ENCODE results near the gene TVP23A. TPM values are rescaled to one million over a fixed set of nuclear protein-coding genes. Genes with fewer than 3 reads are reported as not detected.

TVP23A gene
- total RNA-seq, 1 donor from 2014 or later, result 6.9 TPM

- no peak for TF ChIP-seq CTCF (conservative IDR thresholded peaks at IDR 0.05)
- no peak for DNase-seq (ENCODE audit: low read depth, low spot score)
- Mint-ChIP-seq H3K27ac (ENCODE audit: unreplicated experiment) (no peak overlapping the region), H3K4me1 (peaks cover 5% of the 10 kb centered on the region), H3K9me3 (no peaks in the 10 kb centered on the region), H3K27me3 (ENCODE audit: low read depth) (no peaks in the 10 kb centered on the region), H3K36me3 (ENCODE audit: low read depth) (no peaks in the 10 kb centered on the region), H3K4me3 (peak overlapping the region; percentile 56)
Measured at GRCh38 chr16:10817514-10817913, 1.1 kb downstream of the TVP23A start.

GRCh38 chr16:10813099-10813455 is 5.5 kb downstream of the TVP23A start:
- no peaks in the 10 kb centered on the region for H3K9me3 Mint-ChIP-seq
- TF ChIP-seq CTCF (conservative IDR thresholded peaks at IDR 0.05), result no peak
- H3K4me1 Mint-ChIP-seq, result peaks cover 5% of the 10 kb centered on the region
- H3K4me3 Mint-ChIP-seq, result no peak overlapping the region
- peaks cover 5% of the 10 kb centered on the region for H3K36me3 Mint-ChIP-seq (ENCODE audit: low read depth)
- no peaks in the 10 kb centered on the region for H3K27me3 Mint-ChIP-seq (ENCODE audit: low read depth)
- H3K27ac Mint-ChIP-seq (ENCODE audit: unreplicated experiment), result no peak overlapping the region
- DNase-seq (ENCODE audit: low read depth, low spot score), result no peak

GRCh38 chr16:10812312-10813098 is 6.1 kb downstream of the TVP23A start:
- H3K27me3 Mint-ChIP-seq (ENCODE audit: low read depth), result no peaks in the 10 kb centered on the region
- H3K36me3 Mint-ChIP-seq (ENCODE audit: low read depth), result peaks cover 5% of the 10 kb centered on the region
- H3K4me3 Mint-ChIP-seq, result no peak overlapping the region
- no peak overlapping the region for H3K27ac Mint-ChIP-seq (ENCODE audit: unreplicated experiment)
- no peak for TF ChIP-seq CTCF (conservative IDR thresholded peaks at IDR 0.05)
- H3K4me1 Mint-ChIP-seq, result peaks cover under 1% of the 10 kb centered on the region
- no peaks in the 10 kb centered on the region for H3K9me3 Mint-ChIP-seq
- no peak for DNase-seq (ENCODE audit: low read depth, low spot score)

GRCh38 chr16:10809706-10810105 is 8.9 kb downstream of the TVP23A start:
- TF ChIP-seq CTCF (conservative IDR thresholded peaks at IDR 0.05), result no peak
- Mint-ChIP-seq H3K36me3 (ENCODE audit: low read depth) (peaks cover 5% of the 10 kb centered on the region), H3K27ac (ENCODE audit: unreplicated experiment) (no peak overlapping the region), H3K4me3 (no peak overlapping the region), H3K4me1 (no peaks in the 10 kb centered on the region), H3K9me3 (no peaks in the 10 kb centered on the region), H3K27me3 (ENCODE audit: low read depth) (no peaks in the 10 kb centered on the region)
- DNase-seq (ENCODE audit: low read depth, low spot score), result no peak

- Mint-ChIP-seq H3K27me3 (ENCODE audit: low read depth) (no peaks in the 10 kb centered on the region), H3K4me1 (no peaks in the 10 kb centered on the region), H3K27ac (ENCODE audit: unreplicated experiment) (no peak overlapping the region), H3K36me3 (ENCODE audit: low read depth) (peaks cover 5% of the 10 kb centered on the region), H3K9me3 (no peaks in the 10 kb centered on the region), H3K4me3 (no peak overlapping the region)
- no peak for DNase-seq (ENCODE audit: low read depth, low spot score)
- no peak for TF ChIP-seq CTCF (conservative IDR thresholded peaks at IDR 0.05)
Measured at GRCh38 chr16:10808850-10809249, 9.7 kb downstream of the TVP23A start.
